Measurements from ENCODE around the gene AKT1. TPM values are rescaled to one million over a fixed set of nuclear protein-coding genes. Genes with fewer than 3 reads are reported as not detected.

Gene AKT1
- total and polyA plus RNA-seq, 2 experiments from 2014 or later: 16.9 to 164 TPM

- no peaks in the 10 kb centered on the region for H3K27me3 ChIP-seq (replicated peaks; ENCODE audit: insufficient read depth)
- DNase-seq: no peak
- H3K9ac ChIP-seq: no peak overlapping the region
- H2AFZ ChIP-seq: no peak overlapping the region
- H3K27ac ChIP-seq: no peak overlapping the region
- TF ChIP-seq EZH2 (IDR thresholded peaks at IDR 0.05; ENCODE audit: insufficient read depth, poor library complexity, severe bottlenecking) (no peak), EZH2phosphoT487 (IDR thresholded peaks at IDR 0.05; ENCODE audit: insufficient read depth, low read depth) (no peak)
- H4K20me1 ChIP-seq (ENCODE audit: insufficient read depth): no peaks in the 10 kb centered on the region
- H3K9me3 ChIP-seq (ENCODE audit: low read depth): no peaks in the 10 kb centered on the region
- 88 to 89% methylated on average over 10 to 15 of the region's 15 CpGs for WGBS, 2 experiments (ENCODE audit: low coverage in 1 of 2, low lambda C conversion rate in 2 of 2, missing lambda C conversion rate in 2 of 2)
- H3K79me2 ChIP-seq (ENCODE audit: insufficient read depth): no peaks in the 10 kb centered on the region
- no peaks in the 10 kb centered on the region for H3K4me1 ChIP-seq (ENCODE audit: insufficient read depth)
- no peaks in the 10 kb centered on the region for H3K9me2 ChIP-seq (ENCODE audit: insufficient read depth)
- no peak overlapping the region for H3K4me3 ChIP-seq
- in situ Hi-C loops (cut with MboI): no loop called here
- no peak overlapping the region for H3K4me2 ChIP-seq (ENCODE audit: unreplicated experiment)
- no peaks in the 10 kb centered on the region for H3F3A ChIP-seq (ENCODE audit: insufficient read depth)
- no peaks in the 10 kb centered on the region; the same call in 1 of the 2 replicates for H3K36me3 ChIP-seq (ENCODE audit: low read depth)
Observed at GRCh38 chr14:104777808-104778249, 17.7 kb downstream of the AKT1 start.

- Histone ChIP-seq H3K27ac (no peak overlapping the region), H3K4me3 (no peak overlapping the region), H4K20me1 (ENCODE audit: insufficient read depth) (no peaks in the 10 kb centered on the region), H3K4me2 (ENCODE audit: unreplicated experiment) (no peak overlapping the region), H3K9ac (no peak overlapping the region), H3K9me2 (ENCODE audit: insufficient read depth) (no peaks in the 10 kb centered on the region), H3K4me1 (ENCODE audit: insufficient read depth) (no peaks in the 10 kb centered on the region), H3K79me2 (ENCODE audit: insufficient read depth) (no peaks in the 10 kb centered on the region), H3F3A (ENCODE audit: insufficient read depth) (no peaks in the 10 kb centered on the region), H3K9me3 (ENCODE audit: low read depth) (no peaks in the 10 kb centered on the region), H2AFZ (no peak overlapping the region), H3K36me3 (ENCODE audit: low read depth) (no peaks in the 10 kb centered on the region; the same call in 1 of the 2 replicates), H3K27me3 (replicated peaks; ENCODE audit: insufficient read depth) (no peaks in the 10 kb centered on the region)
- in situ Hi-C loops (cut with MboI): no loop called here
- WGBS, 2 experiments (ENCODE audit: low coverage in 1 of 2, low lambda C conversion rate in 2 of 2, missing lambda C conversion rate in 2 of 2): 73 to 77% methylated on average over 16 of the region's 16 CpGs
- DNase-seq: no peak
- TF ChIP-seq EZH2 (IDR thresholded peaks at IDR 0.05; ENCODE audit: insufficient read depth, poor library complexity, severe bottlenecking) (no peak), EZH2phosphoT487 (IDR thresholded peaks at IDR 0.05; ENCODE audit: insufficient read depth, low read depth) (no peak)
Observed at GRCh38 chr14:104776961-104777807, 18.4 kb downstream of the AKT1 start.

DNA sequence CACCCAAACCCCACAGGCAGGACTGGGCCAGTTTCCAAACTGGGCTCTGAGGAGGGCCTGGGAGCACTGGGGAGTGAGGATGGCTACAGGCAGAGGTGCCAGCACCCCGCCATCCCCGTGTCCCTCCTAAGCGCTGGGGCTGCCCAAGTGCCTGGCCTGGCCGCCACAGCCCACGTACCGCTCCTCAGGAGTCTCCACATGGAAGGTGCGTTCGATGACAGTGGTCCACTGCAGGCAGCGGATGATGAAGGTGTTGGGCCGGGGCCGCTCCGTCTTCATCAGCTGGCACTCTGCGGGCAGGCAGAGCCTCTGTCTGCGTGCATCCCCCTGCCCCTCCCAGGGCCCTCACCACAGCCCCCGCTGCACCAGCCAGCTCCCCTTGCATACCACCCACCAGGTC is 19.1 kb downstream of the AKT1 start:
- H3F3A ChIP-seq (ENCODE audit: insufficient read depth): no peaks in the 10 kb centered on the region
- H3K36me3 ChIP-seq (ENCODE audit: low read depth): no peaks in the 10 kb centered on the region; the same call in 1 of the 2 replicates
- no peaks in the 10 kb centered on the region for H4K20me1 ChIP-seq (ENCODE audit: insufficient read depth)
- H2AFZ ChIP-seq: no peak overlapping the region
- DNase-seq: no peak
- no peaks in the 10 kb centered on the region for H3K4me1 ChIP-seq (ENCODE audit: insufficient read depth)
- H3K9me3 ChIP-seq (ENCODE audit: low read depth): no peaks in the 10 kb centered on the region
- H3K27me3 ChIP-seq (replicated peaks; ENCODE audit: insufficient read depth): no peaks in the 10 kb centered on the region
- H3K9me2 ChIP-seq (ENCODE audit: insufficient read depth): no peaks in the 10 kb centered on the region
- no peaks in the 10 kb centered on the region for H3K79me2 ChIP-seq (ENCODE audit: insufficient read depth)
- TF ChIP-seq EZH2 (IDR thresholded peaks at IDR 0.05; ENCODE audit: insufficient read depth, poor library complexity, severe bottlenecking) (no peak), EZH2phosphoT487 (IDR thresholded peaks at IDR 0.05; ENCODE audit: insufficient read depth, low read depth) (no peak)
- WGBS, 2 experiments (ENCODE audit: low coverage in 1 of 2, low lambda C conversion rate in 2 of 2, missing lambda C conversion rate in 2 of 2): 97 to 98% methylated on average over 15 of the region's 15 CpGs
- H3K4me2 ChIP-seq (ENCODE audit: unreplicated experiment): no peak overlapping the region
- in situ Hi-C loops (cut with MboI): no loop called here
- no peak overlapping the region for H3K4me3 ChIP-seq
- no peak overlapping the region for H3K27ac ChIP-seq
- H3K9ac ChIP-seq: no peak overlapping the region

GRCh38 chr14:104775073-104775489 is 20.5 kb downstream of the AKT1 start:
- Histone ChIP-seq H3F3A (ENCODE audit: insufficient read depth) (no peaks in the 10 kb centered on the region), H3K4me3 (no peak overlapping the region), H3K36me3 (ENCODE audit: low read depth) (peaks cover 6% of the 10 kb centered on the region; the same call in 1 of the 2 replicates), H3K4me1 (ENCODE audit: insufficient read depth) (no peaks in the 10 kb centered on the region), H3K4me2 (ENCODE audit: unreplicated experiment) (no peak overlapping the region), H4K20me1 (ENCODE audit: insufficient read depth) (no peaks in the 10 kb centered on the region), H3K9me2 (ENCODE audit: insufficient read depth) (no peaks in the 10 kb centered on the region), H3K9me3 (ENCODE audit: low read depth) (no peaks in the 10 kb centered on the region), H3K27me3 (replicated peaks; ENCODE audit: insufficient read depth) (no peaks in the 10 kb centered on the region), H3K27ac (no peak overlapping the region), H2AFZ (no peak overlapping the region), H3K9ac (no peak overlapping the region), H3K79me2 (ENCODE audit: insufficient read depth) (no peaks in the 10 kb centered on the region)
- in situ Hi-C loops (cut with MboI): no loop called here
- no peak for DNase-seq
- 90 to 91% methylated on average over 13 of the region's 13 CpGs for WGBS, 2 experiments (ENCODE audit: low coverage in 1 of 2, low lambda C conversion rate in 2 of 2, missing lambda C conversion rate in 2 of 2)
- TF ChIP-seq EZH2phosphoT487 (IDR thresholded peaks at IDR 0.05; ENCODE audit: insufficient read depth, low read depth) (no peak), EZH2 (IDR thresholded peaks at IDR 0.05; ENCODE audit: insufficient read depth, poor library complexity, severe bottlenecking) (no peak)
